Endothelial cell (in vitro differentiated cells): ENCODE measurements around the gene OSBPL6. TPM values are rescaled to one million over a fixed set of nuclear protein-coding genes. Genes with fewer than 3 reads are reported as not detected.

ENCODE experiments used
- DNase-seq: peaks from one replicate; pipeline ENCODE4 v3.0.0; 2021; ENCODE audit warnings: low spot score
- H3K27ac Mint-ChIP-seq: one replicate; pipeline ENCODE4 v1.8.0; 2021; ENCODE audit warnings: mixed read lengths, inconsistent platforms; ENCODE audit not compliant: unreplicated experiment
- H3K27me3 Mint-ChIP-seq: one replicate; pipeline ENCODE4 v1.8.0; 2021; ENCODE audit warnings: mild to moderate bottlenecking, moderate library complexity, mixed read lengths, inconsistent platforms; ENCODE audit not compliant: unreplicated experiment
- H3K36me3 Mint-ChIP-seq: one replicate; pipeline ENCODE4 v1.8.0; 2021; ENCODE audit warnings: mild to moderate bottlenecking, low read depth, mixed read lengths, inconsistent platforms; ENCODE audit not compliant: unreplicated experiment
- H3K4me1 Mint-ChIP-seq: one replicate; pipeline ENCODE4 v1.8.0; 2021; ENCODE audit warnings: mild to moderate bottlenecking, mixed read lengths, inconsistent platforms; ENCODE audit not compliant: unreplicated experiment
- H3K4me3 Mint-ChIP-seq: one replicate; pipeline ENCODE4 v1.8.0; 2021; ENCODE audit warnings: mild to moderate bottlenecking, mixed read lengths, inconsistent platforms; ENCODE audit not compliant: unreplicated experiment
- H3K9me3 Mint-ChIP-seq: one replicate; pipeline ENCODE4 v1.8.0; 2021; ENCODE audit warnings: mixed read lengths, inconsistent platforms; ENCODE audit not compliant: unreplicated experiment
- CTCF ChIP-seq: fragments of 200-600 bp; sonication (generic); IDR thresholded peaks from one replicate; pipeline ENCODE4 v1.5.0; 2021; ENCODE audit warnings: antibody characterized with exemption; ENCODE audit not compliant: unreplicated experiment
- total RNA-seq: library from RNA; stranded (reverse); fragmentation: NEBNext Ultra II Directional; extraction: Animal tissue kit (Norgen Biotek cat#: 25700); gene quantifications from one replicate; pipeline ENCODE4 v1.2.1, GENCODE V29; 2021; ENCODE audit not compliant: unreplicated experiment

Gene OSBPL6
- total RNA-seq, 1 donor from 2014 or later = 3.0 TPM

DNA sequence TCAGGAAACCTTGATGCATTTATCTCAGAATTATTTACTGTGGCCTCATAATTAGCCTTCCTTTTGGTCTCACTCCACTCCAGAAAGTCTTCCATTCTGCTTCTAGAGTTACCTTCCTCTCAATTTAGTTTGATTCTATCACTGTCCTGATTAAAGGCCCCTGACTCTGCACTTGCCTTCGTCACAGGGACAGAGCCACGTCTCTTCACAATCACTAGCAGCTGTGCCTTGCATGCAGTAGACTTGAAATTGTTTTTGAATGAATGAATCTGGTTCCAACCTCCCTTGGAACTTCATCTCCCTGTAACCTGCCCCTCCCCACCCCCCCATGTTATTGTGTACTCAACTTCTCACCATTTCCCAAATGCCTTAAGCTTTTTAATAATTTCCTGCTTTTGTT is 52.4 kb downstream of the OSBPL6 start:
- Mint-ChIP-seq H3K27me3 (peaks cover 5% of the 10 kb centered on the region), H3K9me3 (no peaks in the 10 kb centered on the region), H3K36me3 (no peaks in the 10 kb centered on the region), H3K4me1 (peaks cover 27% of the 10 kb centered on the region), H3K4me3 (no peak overlapping the region), H3K27ac (no peak overlapping the region)
- TF ChIP-seq CTCF = no peak
- DNase-seq = no peak

DNA sequence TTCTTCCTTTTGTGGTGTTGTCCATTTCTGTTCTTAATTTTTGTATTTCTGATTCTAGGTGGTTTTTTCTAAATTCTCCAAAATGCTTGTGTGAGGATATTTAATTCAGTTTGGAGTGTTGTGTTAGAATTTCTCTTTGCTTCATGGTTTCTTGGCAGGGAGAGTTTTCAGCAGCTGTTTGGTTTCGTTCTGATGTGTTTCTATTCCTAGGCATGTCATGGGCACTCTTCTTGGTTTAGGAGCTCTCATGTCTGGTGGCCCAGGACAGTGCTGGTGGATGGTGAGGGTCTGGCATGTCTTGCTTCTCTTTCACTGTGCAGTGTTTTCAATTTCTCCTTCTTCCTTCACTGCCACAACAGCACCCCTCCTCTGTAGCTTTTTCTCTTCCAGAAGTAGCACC is 52.9 kb downstream of the OSBPL6 start:
- TF ChIP-seq CTCF = no peak
- Mint-ChIP-seq H3K4me1 (peaks cover 24% of the 10 kb centered on the region), H3K36me3 (no peaks in the 10 kb centered on the region), H3K27ac (no peak overlapping the region), H3K4me3 (no peak overlapping the region), H3K27me3 (peaks cover 5% of the 10 kb centered on the region), H3K9me3 (no peaks in the 10 kb centered on the region)
- no peak for DNase-seq

- peaks cover 23% of the 10 kb centered on the region for H3K4me1 Mint-ChIP-seq
- H3K27ac Mint-ChIP-seq = no peak overlapping the region
- H3K9me3 Mint-ChIP-seq = no peaks in the 10 kb centered on the region
- no peak for DNase-seq
- TF ChIP-seq CTCF = no peak
- H3K4me3 Mint-ChIP-seq = no peak overlapping the region
- peaks cover 5% of the 10 kb centered on the region for H3K27me3 Mint-ChIP-seq
- no peaks in the 10 kb centered on the region for H3K36me3 Mint-ChIP-seq
These were observed 56.1 kb downstream of the OSBPL6 start for GRCh38 chr2:178250429-178250828.

GRCh38 chr2:178251151-178251955 is 57.0 kb downstream of the OSBPL6 start:
- TF ChIP-seq CTCF = no peak
- H3K36me3 Mint-ChIP-seq = no peaks in the 10 kb centered on the region
- H3K4me1 Mint-ChIP-seq = peaks cover 24% of the 10 kb centered on the region
- H3K27ac Mint-ChIP-seq = no peak overlapping the region
- H3K4me3 Mint-ChIP-seq = no peak overlapping the region
- DNase-seq = no peak
- no peaks in the 10 kb centered on the region for H3K9me3 Mint-ChIP-seq
- peaks cover 3% of the 10 kb centered on the region for H3K27me3 Mint-ChIP-seq

- H3K27ac Mint-ChIP-seq = no peak overlapping the region
- DNase-seq = no peak
- H3K36me3 Mint-ChIP-seq = no peaks in the 10 kb centered on the region
- peaks cover 4% of the 10 kb centered on the region for H3K4me1 Mint-ChIP-seq
- H3K27me3 Mint-ChIP-seq = no peaks in the 10 kb centered on the region
- TF ChIP-seq CTCF = no peak
- H3K9me3 Mint-ChIP-seq = no peaks in the 10 kb centered on the region
- no peak overlapping the region for H3K4me3 Mint-ChIP-seq
These were observed 62.2 kb downstream of the OSBPL6 start for GRCh38 chr2:178256382-178257042.
